WTC11 (cell line): Measurements from ENCODE around the gene BRINP1. TPM values are rescaled to one million over a fixed set of nuclear protein-coding genes. Genes with fewer than 3 reads are reported as not detected.

Experiments
- ATAC-seq: fragments of 200-7000 bp; cut with Tn5 transposase; 2 replicates; pipeline ENCODE4 v1.10.0; 2021; ENCODE audit warnings: mild to moderate bottlenecking, moderate library complexity
- CTCF ChIA-PET: fragments of 300-600 bp; sonication (Branson Sonifier 250); formaldehyde crosslinking; loops from one replicate; lab custom pipeline; 2021; ENCODE audit warnings: antibody characterized with exemption; lab: Charles Lee
- POLR2A ChIA-PET: fragments of 350-600 bp; sonication (Branson Sonifier 250); formaldehyde crosslinking; loops from one replicate; lab custom pipeline; 2021; ENCODE audit warnings: antibody characterized with exemption; lab: Charles Lee
- DNase-seq: peaks from one replicate; pipeline ENCODE4 v3.0.0; 2021; ENCODE audit warnings: low spot score
- H3K27ac Mint-ChIP-seq: 2 replicates; pipeline ENCODE4 v1.8.0; 2021; ENCODE audit warnings: mixed read lengths
- H3K27me3 Mint-ChIP-seq: 2 replicates; pipeline ENCODE4 v1.8.0; 2021; ENCODE audit warnings: low read depth, mild to moderate bottlenecking, moderate library complexity, mixed read lengths
- H3K36me3 Mint-ChIP-seq: 2 replicates; pipeline ENCODE4 v1.8.0; 2021; ENCODE audit warnings: mixed read lengths
- H3K4me1 Mint-ChIP-seq: 2 replicates; pipeline ENCODE4 v1.8.0; 2022; ENCODE audit warnings: mixed read lengths
- H3K4me3 Mint-ChIP-seq: 2 replicates; pipeline ENCODE4 v1.8.0; 2021; ENCODE audit warnings: mild to moderate bottlenecking, moderate library complexity, mixed read lengths
- H3K9me3 Mint-ChIP-seq: 2 replicates; pipeline ENCODE4 v1.8.0; 2021; ENCODE audit warnings: mixed read lengths
- ATF2 ChIP-seq: sonication (generic); formaldehyde crosslinking; IDR thresholded peaks from 2 replicates; pipeline ENCODE4 v1.8.1; 2022; ENCODE audit warnings: low read depth, missing genetic modification reagents, borderline replicate concordance
- ATF6 ChIP-seq: sonication (generic); formaldehyde crosslinking; IDR thresholded peaks from 2 replicates; pipeline ENCODE4 v1.8.1; 2023; ENCODE audit warnings: mild to moderate bottlenecking, missing genetic modification reagents
- ESRRA ChIP-seq: sonication (generic); formaldehyde crosslinking; IDR thresholded peaks from 2 replicates; pipeline ENCODE4 v1.8.1; 2022; ENCODE audit warnings: mild to moderate bottlenecking, missing genetic modification reagents, borderline replicate concordance
- ETV6 ChIP-seq: sonication (generic); formaldehyde crosslinking; IDR thresholded peaks from 2 replicates; pipeline ENCODE4 v1.8.1; 2022; ENCODE audit warnings: mild to moderate bottlenecking, missing genetic modification reagents
- FOXP4 ChIP-seq: sonication (generic); formaldehyde crosslinking; IDR thresholded peaks from 2 replicates; pipeline ENCODE4 v1.8.0; 2022; ENCODE audit warnings: mild to moderate bottlenecking, missing genetic modification reagents
- GRHL2 ChIP-seq: fragments of 250-450 bp; sonication (Bioruptor Pico); IDR thresholded peaks from 2 replicates; pipeline ENCODE4 v1.8.0; 2022; ENCODE audit warnings: mild to moderate bottlenecking, moderate library complexity; ENCODE audit not compliant: insufficient replicate concordance, severe bottlenecking
- MAX ChIP-seq: sonication (generic); formaldehyde crosslinking; IDR thresholded peaks from 2 replicates; pipeline ENCODE4 v1.8.0; 2022; ENCODE audit warnings: mild to moderate bottlenecking, missing genetic modification reagents
- MLX ChIP-seq: sonication (generic); formaldehyde crosslinking; IDR thresholded peaks from 2 replicates; pipeline ENCODE4 v1.8.1; 2023; ENCODE audit warnings: mild to moderate bottlenecking, missing genetic modification reagents, moderate library complexity
- NFATC4 ChIP-seq: fragments of 250-450 bp; sonication (Bioruptor Pico); IDR thresholded peaks from 2 replicates; pipeline ENCODE4 v1.9.0; 2021; ENCODE audit warnings: mild to moderate bottlenecking
- NFE2L1 ChIP-seq: sonication (generic); formaldehyde crosslinking; IDR thresholded peaks from 2 replicates; pipeline ENCODE4 v1.8.1; 2023; ENCODE audit warnings: missing genetic modification reagents
- NFYB ChIP-seq: sonication (generic); formaldehyde crosslinking; conservative IDR thresholded peaks from 2 replicates; pipeline ENCODE4 v1.8.0; 2022; ENCODE audit warnings: low read depth, missing genetic modification reagents
- NR3C1 ChIP-seq: sonication (generic); formaldehyde crosslinking; conservative IDR thresholded peaks from 2 replicates; pipeline ENCODE4 v1.8.1; 2023; ENCODE audit warnings: low read depth, mild to moderate bottlenecking, missing genetic modification reagents
- RELA ChIP-seq: sonication (generic); formaldehyde crosslinking; IDR thresholded peaks from 2 replicates; pipeline ENCODE4 v1.8.1; 2022; ENCODE audit warnings: missing genetic modification reagents, mild to moderate bottlenecking, borderline replicate concordance
- SMAD4 ChIP-seq: sonication (generic); formaldehyde crosslinking; IDR thresholded peaks from 2 replicates; pipeline ENCODE4 v1.8.0; 2022; ENCODE audit warnings: mild to moderate bottlenecking, missing genetic modification reagents
- STAT6 ChIP-seq: sonication (generic); formaldehyde crosslinking; conservative IDR thresholded peaks from 2 replicates; pipeline ENCODE4 v1.8.1; 2023; ENCODE audit warnings: mild to moderate bottlenecking, low read depth, missing genetic modification reagents, moderate library complexity
- ZNF219 ChIP-seq: sonication (generic); formaldehyde crosslinking; IDR thresholded peaks from 2 replicates; pipeline ENCODE4 v1.8.0; 2023; ENCODE audit warnings: missing genetic modification reagents, mild to moderate bottlenecking, borderline replicate concordance
- ZNF396 ChIP-seq: fragments of 250-450 bp; sonication (Bioruptor Pico); IDR thresholded peaks from 2 replicates; pipeline ENCODE4 v1.8.0; 2021; ENCODE audit warnings: mild to moderate bottlenecking, moderate library complexity, borderline replicate concordance
- total RNA-seq: library from RNA; stranded (reverse); gene quantifications from 3 replicates; pipeline ENCODE4 v1.2.3, GENCODE V29; 2021

The BRINP1 gene
- total RNA-seq, 1 experiment from 2014 or later, result 19.5 TPM

GRCh38 chr9:119218293-119218692, 150.9 kb downstream of the BRINP1 start (continued):
- TF ChIP-seq MAX (CRISPR knock-in tag) (no peak), NR3C1 (no peak)
- TF ChIP-seq, all 79 proteins: peak for 0

- H3K27me3 Mint-ChIP-seq, result no peaks in the 10 kb centered on the region
- CTCF ChIA-PET, result interaction anchor here (1.8 kb wide), 1 partner anchor 149 kb away, joined by 3 read pairs; no protein-coding TSS in a partner anchor
Observed at GRCh38 chr9:119216651-119217331, 152.4 kb downstream of the BRINP1 start.

More at GRCh38 chr9:119216651-119217331, 152.4 kb downstream of the BRINP1 start:
- no peak for TF ChIP-seq RELA (CRISPR knock-in tag)
- TF ChIP-seq ATF6 (CRISPR knock-in tag), result no peak
- no peak for TF ChIP-seq NFATC4 (CRISPR knock-in tag)
- no peak for TF ChIP-seq NFYB (CRISPR knock-in tag)
- TF ChIP-seq ZNF219 (CRISPR knock-in tag), result no peak
- no peak for TF ChIP-seq GRHL2
- no peak for TF ChIP-seq STAT6 (CRISPR knock-in tag)
- TF ChIP-seq ZNF396 (CRISPR knock-in tag), result no peak
- TF ChIP-seq MLX (CRISPR knock-in tag), result no peak
- TF ChIP-seq MAX (CRISPR knock-in tag), result no peak
- TF ChIP-seq NFE2L1 (CRISPR knock-in tag), result no peak
- TF ChIP-seq SMAD4, result no peak
- TF ChIP-seq ESRRA (CRISPR knock-in tag), result no peak
- TF ChIP-seq ATF2 (CRISPR knock-in tag), result no peak
- TF ChIP-seq FOXP4, result no peak
- TF ChIP-seq ETV6 (CRISPR knock-in tag), result no peak
- ATAC-seq, result no peak
- Mint-ChIP-seq H3K4me1 (peaks cover 11% of the 10 kb centered on the region), H3K36me3 (peaks cover 16% of the 10 kb centered on the region), H3K27ac (peak overlapping the region; percentile 4; the same call in 1 of the 2 replicates), H3K9me3 (peaks cover 3% of the 10 kb centered on the region; the same call in 1 of the 2 replicates), H3K4me3 (no peak overlapping the region)
- POLR2A ChIA-PET, result interaction anchor here (0.5 kb wide), 1 partner anchor 59 kb away, joined by 5 read pairs; no protein-coding TSS in a partner anchor
- DNase-seq, result no peak
